ENCODE measurements around the gene MAF.

The MAF gene

GRCh38 chr16:79632289-79632688 lies 31.8 kb upstream of the MAF start:
- Histone ChIP-seq H3K9me3 (ENCODE audit: severe bottlenecking) (no peaks in the 10 kb centered on the region), H3K27me3 (ENCODE audit: insufficient read depth, low read depth, severe bottlenecking) (peaks cover 63% of the 10 kb centered on the region)
- no peak for TF ChIP-seq CTCF (IDR thresholded peaks at IDR 0.05; ENCODE audit: low read depth, low read length)

GRCh38 chr16:79628988-79629387 lies 28.5 kb upstream of the MAF start:
- no peak for DNase-seq
- Histone ChIP-seq H3K27me3 (ENCODE audit: insufficient read depth, low read depth, severe bottlenecking) (peaks cover 62% of the 10 kb centered on the region), H3K27ac (no peak overlapping the region), H3K4me3 (ENCODE audit: low read depth, low read length) (no peak overlapping the region), H3K9me3 (ENCODE audit: severe bottlenecking) (no peaks in the 10 kb centered on the region), H3K36me3 (no peaks in the 10 kb centered on the region)
- no peak for TF ChIP-seq CTCF (IDR thresholded peaks at IDR 0.05; ENCODE audit: low read depth, low read length)

More at GRCh38 chr16:79632289-79632688, 31.8 kb upstream of the MAF start:
- Histone ChIP-seq H3K27ac (no peak overlapping the region), H3K4me3 (ENCODE audit: low read depth, low read length) (no peak overlapping the region), H3K36me3 (no peaks in the 10 kb centered on the region)
- no peak for DNase-seq

GRCh38 chr16:79628501-79628975 lies 28.0 kb upstream of the MAF start:
- no peak for DNase-seq
- Histone ChIP-seq H3K27ac (no peak overlapping the region), H3K36me3 (no peaks in the 10 kb centered on the region), H3K27me3 (ENCODE audit: insufficient read depth, low read depth, severe bottlenecking) (peaks cover 61% of the 10 kb centered on the region), H3K4me3 (ENCODE audit: low read depth, low read length) (no peak overlapping the region), H3K9me3 (ENCODE audit: severe bottlenecking) (no peaks in the 10 kb centered on the region)
- TF ChIP-seq CTCF (IDR thresholded peaks at IDR 0.05; ENCODE audit: low read depth, low read length) = no peak

- Histone ChIP-seq H3K9me3 (ENCODE audit: severe bottlenecking) (no peaks in the 10 kb centered on the region), H3K36me3 (no peaks in the 10 kb centered on the region), H3K4me3 (ENCODE audit: low read depth, low read length) (no peak overlapping the region), H3K27ac (no peak overlapping the region), H3K27me3 (ENCODE audit: insufficient read depth, low read depth, severe bottlenecking) (peaks cover 73% of the 10 kb centered on the region)
- TF ChIP-seq CTCF (IDR thresholded peaks at IDR 0.05; ENCODE audit: low read depth, low read length) = no peak
- no peak for DNase-seq
Observed at GRCh38 chr16:79627092-79627491, 26.6 kb upstream of the MAF start.

GRCh38 chr16:79625738-79626137 lies 25.2 kb upstream of the MAF start:
- no peak for DNase-seq
- H3K36me3 ChIP-seq = no peaks in the 10 kb centered on the region
- no peak for TF ChIP-seq CTCF (IDR thresholded peaks at IDR 0.05; ENCODE audit: low read depth, low read length)

GRCh38 chr16:79623824-79624223 lies 23.3 kb upstream of the MAF start:
- Histone ChIP-seq H3K27me3 (ENCODE audit: insufficient read depth, low read depth, severe bottlenecking) (peaks cover 73% of the 10 kb centered on the region), H3K9me3 (ENCODE audit: severe bottlenecking) (no peaks in the 10 kb centered on the region), H3K36me3 (no peaks in the 10 kb centered on the region), H3K4me3 (ENCODE audit: low read depth, low read length) (no peak overlapping the region), H3K27ac (no peak overlapping the region)
- DNase-seq = no peak
- TF ChIP-seq CTCF (IDR thresholded peaks at IDR 0.05; ENCODE audit: low read depth, low read length) = no peak

More at GRCh38 chr16:79625738-79626137, 25.2 kb upstream of the MAF start:
- peaks cover 78% of the 10 kb centered on the region for H3K27me3 ChIP-seq (ENCODE audit: insufficient read depth, low read depth, severe bottlenecking)
- no peak overlapping the region for H3K27ac ChIP-seq
- no peak overlapping the region for H3K4me3 ChIP-seq (ENCODE audit: low read depth, low read length)
- no peaks in the 10 kb centered on the region for H3K9me3 ChIP-seq (ENCODE audit: severe bottlenecking)

Measured in WERI-Rb-1 (cell line).